ENCODE measurements around the gene C1orf216.

GRCh38 chr1:35748326-35748725 is 29.6 kb upstream of the C1orf216 start:
- TF ChIP-seq, protein P1, sequence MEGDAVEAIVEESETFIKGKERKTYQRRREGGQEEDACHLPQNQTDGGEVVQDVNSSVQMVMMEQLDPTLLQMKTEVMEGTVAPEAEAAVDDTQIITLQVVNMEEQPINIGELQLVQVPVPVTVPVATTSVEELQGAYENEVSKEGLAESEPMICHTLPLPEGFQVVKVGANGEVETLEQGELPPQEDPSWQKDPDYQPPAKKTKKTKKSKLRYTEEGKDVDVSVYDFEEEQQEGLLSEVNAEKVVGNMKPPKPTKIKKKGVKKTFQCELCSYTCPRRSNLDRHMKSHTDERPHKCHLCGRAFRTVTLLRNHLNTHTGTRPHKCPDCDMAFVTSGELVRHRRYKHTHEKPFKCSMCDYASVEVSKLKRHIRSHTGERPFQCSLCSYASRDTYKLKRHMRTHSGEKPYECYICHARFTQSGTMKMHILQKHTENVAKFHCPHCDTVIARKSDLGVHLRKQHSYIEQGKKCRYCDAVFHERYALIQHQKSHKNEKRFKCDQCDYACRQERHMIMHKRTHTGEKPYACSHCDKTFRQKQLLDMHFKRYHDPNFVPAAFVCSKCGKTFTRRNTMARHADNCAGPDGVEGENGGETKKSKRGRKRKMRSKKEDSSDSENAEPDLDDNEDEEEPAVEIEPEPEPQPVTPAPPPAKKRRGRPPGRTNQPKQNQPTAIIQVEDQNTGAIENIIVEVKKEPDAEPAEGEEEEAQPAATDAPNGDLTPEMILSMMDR (IDR thresholded peaks at IDR 0.05): no peak
- TF ChIP-seq EZH2 (IDR thresholded peaks at IDR 0.05; ENCODE audit: borderline replicate concordance, insufficient read depth, low read depth, low read length, poor library complexity, severe bottlenecking): no peak
